ENCODE data around the gene SRRM2. TPM values are rescaled to one million over a fixed set of nuclear protein-coding genes. Genes with fewer than 3 reads are reported as not detected.

SRRM2 gene
- total and polyA plus RNA-seq, 9 of the 15 experiments (the other 6 are each of a cell fraction or from before 2014, with no cell fraction given), result 26.7 to 563 (median 81.1) TPM

DNA sequence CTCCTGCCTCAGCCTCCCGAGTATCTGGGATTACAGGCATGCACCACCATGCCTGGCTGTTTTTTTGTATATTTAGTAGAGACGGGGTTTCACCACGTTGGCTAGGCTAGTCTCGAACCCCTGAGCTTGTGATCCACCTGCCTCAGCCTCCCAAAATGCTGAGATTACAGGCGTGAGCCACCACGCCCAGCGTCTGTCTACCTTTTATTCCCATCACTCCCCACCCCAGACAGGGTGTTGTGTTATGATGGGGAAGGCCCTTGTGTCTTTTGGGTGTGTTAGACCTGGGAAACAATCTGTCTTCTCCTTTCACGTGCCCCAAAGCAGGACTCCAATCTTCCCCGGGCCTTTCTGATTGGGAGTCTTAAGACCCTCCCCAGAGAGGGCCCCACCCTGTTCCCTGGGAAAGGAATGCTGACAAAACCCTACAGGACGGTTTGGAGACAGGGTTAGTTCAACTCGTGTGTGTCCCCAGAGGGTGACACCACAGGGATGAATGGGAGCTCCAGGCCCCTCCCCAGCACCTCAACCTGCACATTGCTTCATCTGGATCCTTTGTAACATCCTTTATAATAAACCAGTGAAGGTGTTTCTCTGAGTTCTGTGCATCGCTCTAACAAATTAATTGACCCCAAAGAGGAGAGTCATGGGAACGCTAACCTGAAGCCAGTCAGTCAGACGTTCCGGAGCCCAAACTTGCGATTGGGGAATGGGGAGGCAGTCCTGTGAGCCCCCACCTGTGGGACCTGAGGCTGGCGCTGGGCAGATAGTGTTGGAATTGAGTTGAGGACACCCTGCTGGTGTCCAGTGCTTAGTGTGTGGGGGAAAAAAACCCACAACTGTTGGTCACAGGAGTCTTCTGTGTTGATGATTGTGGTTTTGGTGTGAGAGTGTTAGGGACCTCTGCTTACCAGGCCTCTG lies 27.8 kb downstream of the SRRM2 start:
- ATAC-seq, result no peak

More for the DNA sequence above, 27.8 kb downstream of the SRRM2 start:
- H3K27ac ChIP-seq (ENCODE audit: extremely low read depth, low read depth, low read length), result no peak overlapping the region
- no peak overlapping the region for H2AFZ ChIP-seq (ENCODE audit: low read depth, low read length)
- TF ChIP-seq PHF20 (IDR thresholded peaks at IDR 0.05; ENCODE audit: partially characterized antibody) (no peak), NFATC3 (IDR thresholded peaks at IDR 0.05) (no peak), POLR3A (IDR thresholded peaks at IDR 0.05; ENCODE audit: borderline replicate concordance, extremely low read depth, insufficient read depth, insufficient read length) (no peak)
- TF ChIP-seq, protein P1, sequence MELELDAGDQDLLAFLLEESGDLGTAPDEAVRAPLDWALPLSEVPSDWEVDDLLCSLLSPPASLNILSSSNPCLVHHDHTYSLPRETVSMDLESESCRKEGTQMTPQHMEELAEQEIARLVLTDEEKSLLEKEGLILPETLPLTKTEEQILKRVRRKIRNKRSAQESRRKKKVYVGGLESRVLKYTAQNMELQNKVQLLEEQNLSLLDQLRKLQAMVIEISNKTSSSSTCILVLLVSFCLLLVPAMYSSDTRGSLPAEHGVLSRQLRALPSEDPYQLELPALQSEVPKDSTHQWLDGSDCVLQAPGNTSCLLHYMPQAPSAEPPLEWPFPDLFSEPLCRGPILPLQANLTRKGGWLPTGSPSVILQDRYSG (tag; conservative IDR thresholded peaks at IDR 0.05; ENCODE audit: low read depth), result 0 out of 2 replicates have a peak, but pooled peaks have one; percentile 58
- H3K4me3 ChIP-seq, result no peak overlapping the region
- no peaks in the 10 kb centered on the region for H3K27me3 ChIP-seq (ENCODE audit: control insufficient read depth in 2 of 2, insufficient read depth in 2 of 2, low read length in 2 of 2)
- CTCF ChIA-PET (ENCODE audit: low intra/inter-chr PET ratio), result no interaction called here
- H3K9me1 ChIP-seq (ENCODE audit: control insufficient read depth, insufficient read depth, low read length), result no peaks in the 10 kb centered on the region
- H3K4me1 ChIP-seq (replicated peaks in 1 of 2; ENCODE audit: control insufficient read depth in 2 of 2, insufficient read depth in 2 of 2, low read length in 2 of 2), result peaks cover 10 to 48% of the 10 kb centered on the region in 2 experiments; a peak in 4 of 5 replicates
- H3K9me3 ChIP-seq (replicated peaks; ENCODE audit: control insufficient read depth, insufficient read depth, low read depth, low read length), result no peaks in the 10 kb centered on the region
- in situ Hi-C loops (cut with MboI), result no loop called here
- intact Hi-C loops (cut with micrococcal nuclease), result loop anchor here (5.0 kb wide), 1 partner anchor 37 kb away; the partner anchor contains the start of gene PRSS21
- 59% methylated on average over 17 of the region's 17 CpGs for WGBS (ENCODE audit: insufficient coverage, low coverage, missing lambda C conversion rate)
- BruUV-seq (replicated peaks), result no TSS peak
- H3K9ac ChIP-seq (ENCODE audit: insufficient read depth in 1 of 2, low read depth in 2 of 2, low read length in 2 of 2), result peak overlapping the region in 1 of 2 experiments; percentile 67; a peak in 1 of 4 replicates
- peak in 1 of 4 experiments; percentile 31 for DNase-seq (ENCODE audit: extremely low read depth in 1 of 4, low spot score in 3 of 4)
- POLR2A ChIA-PET, result interaction anchor here (1.0 kb wide), 2 partner anchors 10 kb away, joined by 3 to 4 read pairs; no protein-coding TSS in a partner anchor
- no peak overlapping the region for H3K4me2 ChIP-seq (ENCODE audit: insufficient read depth, low read length)
- peaks cover 32% of the 10 kb centered on the region for H3K79me2 ChIP-seq (ENCODE audit: control insufficient read depth, insufficient read depth, low read length)
- H4K20me1 ChIP-seq (replicated peaks; ENCODE audit: control insufficient read depth, insufficient read depth, low read length), result no peaks in the 10 kb centered on the region; the same call in 1 of the 2 replicates
- FAIRE-seq, result no peak
- peaks cover 15% of the 10 kb centered on the region for H3K36me3 ChIP-seq (ENCODE audit: control insufficient read depth, insufficient read depth, low read length)
